ENCODE measurements around the gene SHF. TPM values are rescaled to one million over a fixed set of nuclear protein-coding genes. Genes with fewer than 3 reads are reported as not detected.

SHF gene
- polyA plus RNA-seq, 1 donor (not counting 4 experiments of a cell fraction or from before 2014, with no cell fraction given) = 0.24 TPM

DNA sequence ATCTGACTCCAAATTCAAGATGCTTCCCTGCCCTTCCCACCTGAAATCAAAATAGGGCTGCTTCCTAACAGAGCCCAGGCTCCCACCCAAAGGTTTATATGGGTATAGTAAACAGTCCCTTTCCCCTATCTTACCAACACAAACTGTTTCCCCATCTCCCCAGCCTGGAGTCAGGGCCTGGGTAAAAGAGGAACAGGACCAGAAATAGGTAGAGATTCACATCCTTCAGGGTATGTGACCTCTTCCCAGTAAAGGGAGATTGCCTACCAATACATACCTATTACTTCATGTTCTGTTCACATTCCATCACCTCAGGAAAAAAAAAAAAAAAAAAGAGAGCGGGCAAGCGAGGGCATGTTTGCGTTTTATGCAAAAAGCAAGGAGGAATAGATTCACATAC is 9.7 kb upstream of the SHF start:
- H3K4me1 ChIP-seq (ENCODE audit: control insufficient read depth, extremely low read depth, insufficient read depth, low read length) = peaks cover 8% of the 10 kb centered on the region
- H3K79me2 ChIP-seq (ENCODE audit: control insufficient read depth, insufficient read depth, low read length) = no peaks in the 10 kb centered on the region
- H4K20me1 ChIP-seq (ENCODE audit: control insufficient read depth, extremely low read depth, insufficient read depth, low read length) = no peaks in the 10 kb centered on the region
- H3K9ac ChIP-seq (ENCODE audit: control insufficient read depth, extremely low read depth, insufficient read depth, low read length) = peak overlapping the region; percentile 62
- H2AFZ ChIP-seq (ENCODE audit: control insufficient read depth, low read length) = peak overlapping the region; percentile 62
- dilution Hi-C loops (cut with MboI; ENCODE audit: extremely low pct_ligation_motif_present, low sequenced_read_pairs) = no loop called here
- no peaks in the 10 kb centered on the region for H3K9me3 ChIP-seq (ENCODE audit: control insufficient read depth, low read depth, low read length)
- peak overlapping the region; percentile 35 to 79 (median 59) for H3K4me3 ChIP-seq (ENCODE audit: control insufficient read depth in 2 of 3, extremely low read depth in 1 of 3, insufficient read depth in 2 of 3, low read depth in 1 of 3, low read length in 3 of 3)
- H3K36me3 ChIP-seq (ENCODE audit: control insufficient read depth in 2 of 2, extremely low read depth in 1 of 2, insufficient read depth in 2 of 2, low read length in 2 of 2) = no peaks in the 10 kb centered on the region
- peak overlapping the region; percentile 88 for H3K4me2 ChIP-seq (ENCODE audit: control insufficient read depth, extremely low read depth, insufficient read depth, low read depth, low read length)
- DNase-seq (ENCODE audit: low read depth, low spot score) (no peak), FAIRE-seq (no peak)
- no peak for TF ChIP-seq EZH2 (IDR thresholded peaks at IDR 0.05; ENCODE audit: low read length)
- TF ChIP-seq, protein P1, sequence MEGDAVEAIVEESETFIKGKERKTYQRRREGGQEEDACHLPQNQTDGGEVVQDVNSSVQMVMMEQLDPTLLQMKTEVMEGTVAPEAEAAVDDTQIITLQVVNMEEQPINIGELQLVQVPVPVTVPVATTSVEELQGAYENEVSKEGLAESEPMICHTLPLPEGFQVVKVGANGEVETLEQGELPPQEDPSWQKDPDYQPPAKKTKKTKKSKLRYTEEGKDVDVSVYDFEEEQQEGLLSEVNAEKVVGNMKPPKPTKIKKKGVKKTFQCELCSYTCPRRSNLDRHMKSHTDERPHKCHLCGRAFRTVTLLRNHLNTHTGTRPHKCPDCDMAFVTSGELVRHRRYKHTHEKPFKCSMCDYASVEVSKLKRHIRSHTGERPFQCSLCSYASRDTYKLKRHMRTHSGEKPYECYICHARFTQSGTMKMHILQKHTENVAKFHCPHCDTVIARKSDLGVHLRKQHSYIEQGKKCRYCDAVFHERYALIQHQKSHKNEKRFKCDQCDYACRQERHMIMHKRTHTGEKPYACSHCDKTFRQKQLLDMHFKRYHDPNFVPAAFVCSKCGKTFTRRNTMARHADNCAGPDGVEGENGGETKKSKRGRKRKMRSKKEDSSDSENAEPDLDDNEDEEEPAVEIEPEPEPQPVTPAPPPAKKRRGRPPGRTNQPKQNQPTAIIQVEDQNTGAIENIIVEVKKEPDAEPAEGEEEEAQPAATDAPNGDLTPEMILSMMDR (optimal IDR thresholded peaks at IDR 0.05 in 1 of 3, IDR thresholded peaks at IDR 0.05 in 1 of 3, conservative IDR thresholded peaks at IDR 0.05 in 1 of 3; ENCODE audit: extremely low read depth in 1 of 3, insufficient read depth in 2 of 3, low read length in 3 of 3) = no peak
- H3K27me3 ChIP-seq (ENCODE audit: control insufficient read depth, extremely low read depth, insufficient read depth, low read length) = no peaks in the 10 kb centered on the region
- no peaks in the 10 kb centered on the region for H3K9me1 ChIP-seq (ENCODE audit: control insufficient read depth, extremely low read depth, insufficient read depth, low read length)
- peak overlapping the region; percentile 75 for H3K27ac ChIP-seq (ENCODE audit: control insufficient read depth, insufficient read depth, low read length)

DNA sequence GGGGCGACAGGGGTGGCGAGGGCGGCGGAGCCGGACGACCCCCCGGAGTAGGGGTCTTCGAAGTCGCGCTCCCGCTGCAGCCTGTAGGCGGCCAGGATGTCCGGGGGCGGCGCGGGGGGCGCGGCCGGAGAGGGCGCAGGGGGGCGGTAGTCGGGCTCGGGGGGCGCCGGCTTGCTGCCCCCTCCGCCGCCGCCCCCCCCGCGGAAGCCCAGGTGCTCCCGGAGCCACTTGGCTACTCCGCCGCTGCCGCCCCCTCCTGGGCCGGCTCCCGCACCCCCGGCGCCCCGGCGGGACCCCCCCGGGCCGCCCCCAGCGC is 230 bp downstream of the SHF start:
- Histone ChIP-seq H3K9me1 (ENCODE audit: control insufficient read depth, extremely low read depth, insufficient read depth, low read length) (no peaks in the 10 kb centered on the region), H3K79me2 (ENCODE audit: control insufficient read depth, insufficient read depth, low read length) (no peaks in the 10 kb centered on the region), H3K9me3 (ENCODE audit: control insufficient read depth, low read depth, low read length) (no peaks in the 10 kb centered on the region), H3K4me1 (ENCODE audit: control insufficient read depth, extremely low read depth, insufficient read depth, low read length) (no peaks in the 10 kb centered on the region), H3K4me2 (ENCODE audit: control insufficient read depth, extremely low read depth, insufficient read depth, low read depth, low read length) (no peak overlapping the region), H3K36me3 (ENCODE audit: control insufficient read depth in 2 of 2, extremely low read depth in 1 of 2, insufficient read depth in 2 of 2, low read length in 2 of 2) (no peaks in the 10 kb centered on the region), H2AFZ (ENCODE audit: control insufficient read depth, low read length) (no peak overlapping the region), H3K27me3 (ENCODE audit: control insufficient read depth, extremely low read depth, insufficient read depth, low read length) (peaks cover 14% of the 10 kb centered on the region), H3K9ac (ENCODE audit: control insufficient read depth, extremely low read depth, insufficient read depth, low read length) (no peak overlapping the region), H3K27ac (ENCODE audit: control insufficient read depth, insufficient read depth, low read length) (no peak overlapping the region), H4K20me1 (ENCODE audit: control insufficient read depth, extremely low read depth, insufficient read depth, low read length) (no peaks in the 10 kb centered on the region), H3K4me3 (ENCODE audit: control insufficient read depth in 2 of 3, extremely low read depth in 1 of 3, insufficient read depth in 2 of 3, low read depth in 1 of 3, low read length in 3 of 3) (no peak overlapping the region)
- dilution Hi-C loops (cut with MboI; ENCODE audit: extremely low pct_ligation_motif_present, low sequenced_read_pairs) = no loop called here
- no peak for DNase-seq (ENCODE audit: low read depth, low spot score)
- TF ChIP-seq, protein P1 (optimal IDR thresholded peaks at IDR 0.05 in 1 of 3, IDR thresholded peaks at IDR 0.05 in 1 of 3, conservative IDR thresholded peaks at IDR 0.05 in 1 of 3; ENCODE audit: extremely low read depth in 1 of 3, insufficient read depth in 2 of 3, low read length in 3 of 3) = no peak
- TF ChIP-seq EZH2 (IDR thresholded peaks at IDR 0.05; ENCODE audit: low read length) = no peak
- FAIRE-seq = no peak

All from keratinocyte (primary cell).